ENCODE results near the gene SMYD1. TPM values are rescaled to one million over a fixed set of nuclear protein-coding genes. Genes with fewer than 3 reads are reported as not detected.

Gene SMYD1
- polyA plus RNA-seq, 1 donor from 2014 or later = not detected

DNA sequence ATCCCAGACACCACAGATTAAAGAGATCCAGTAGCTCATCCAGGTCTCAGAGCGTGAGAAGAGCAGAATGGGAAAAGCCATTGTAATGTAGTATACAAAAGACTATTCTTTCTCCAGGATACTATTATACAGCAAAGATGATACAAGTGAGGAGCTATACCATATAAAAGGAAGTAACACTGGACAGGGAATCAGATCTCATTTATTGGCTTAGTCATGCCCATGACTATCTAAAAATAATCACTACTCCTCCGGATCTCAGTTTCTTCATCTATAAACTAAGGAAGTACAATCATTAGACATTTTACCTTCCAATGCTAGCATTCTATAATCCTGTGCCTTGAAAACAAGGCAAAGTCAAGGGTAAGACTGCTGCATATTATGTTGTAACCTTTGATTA is 31.4 kb upstream of the SMYD1 start:
- Histone ChIP-seq H2AFZ (ENCODE audit: low read depth, low read length) (no peak overlapping the region), H3K4me2 (ENCODE audit: low read length) (no peak overlapping the region), H3K9me3 (ENCODE audit: low read length) (no peaks in the 10 kb centered on the region), H4K20me1 (ENCODE audit: insufficient read depth) (no peaks in the 10 kb centered on the region), H3F3A (ENCODE audit: insufficient read depth, low read length, poor library complexity, severe bottlenecking) (no peaks in the 10 kb centered on the region), H3K9ac (ENCODE audit: low read length) (no peak overlapping the region), H3K27me3 (ENCODE audit: insufficient read depth, low read depth, low read length) (no peaks in the 10 kb centered on the region), H3K27ac (ENCODE audit: low read length) (no peak overlapping the region), H3K79me2 (replicated peaks; ENCODE audit: insufficient read depth, low read length) (no peaks in the 10 kb centered on the region), H3K4me3 (ENCODE audit: low read length) (no peak overlapping the region), H3K36me3 (ENCODE audit: insufficient read depth, low read length) (peaks cover 4% of the 10 kb centered on the region), H3K9me2 (ENCODE audit: insufficient read depth, low read length) (no peaks in the 10 kb centered on the region)
- TF ChIP-seq EP300 (conservative IDR thresholded peaks at IDR 0.05; ENCODE audit: poor library complexity, severe bottlenecking) (no peak), SMC3 (conservative IDR thresholded peaks at IDR 0.05; ENCODE audit: poor library complexity) (no peak), RAD21 (conservative IDR thresholded peaks at IDR 0.05) (no peak), EZH2 (IDR thresholded peaks at IDR 0.05; ENCODE audit: borderline replicate concordance, insufficient read depth, low read length, poor library complexity, severe bottlenecking) (no peak), POLR2AphosphoS5 (IDR thresholded peaks at IDR 0.05) (no peak)

DNA sequence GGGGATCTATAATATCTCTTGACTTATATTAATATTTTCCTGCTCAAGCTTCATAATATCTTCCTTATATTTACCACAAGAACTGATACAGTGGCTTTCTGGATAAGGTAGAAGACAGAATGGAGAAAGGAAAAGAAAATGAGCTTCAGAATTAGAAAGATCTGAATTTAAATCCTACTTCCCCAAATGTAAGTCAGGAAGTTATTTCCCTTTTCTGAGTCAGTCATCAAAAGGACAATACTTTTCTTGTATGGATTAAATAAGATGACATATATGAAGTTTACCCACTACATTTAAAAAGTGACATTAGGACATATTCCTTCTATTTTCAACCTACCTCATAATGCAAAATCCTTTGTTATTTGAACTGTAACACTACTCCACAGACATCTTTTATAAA is 31.0 kb upstream of the SMYD1 start:
- TF ChIP-seq SMC3 (conservative IDR thresholded peaks at IDR 0.05; ENCODE audit: poor library complexity) = no peak
- no peak for TF ChIP-seq MXI1 (conservative IDR thresholded peaks at IDR 0.05; ENCODE audit: poor library complexity, severe bottlenecking)
- no peak for TF ChIP-seq EZH2 (IDR thresholded peaks at IDR 0.05; ENCODE audit: borderline replicate concordance, insufficient read depth, low read length, poor library complexity, severe bottlenecking)
- no peak for TF ChIP-seq REST (IDR thresholded peaks at IDR 0.05; ENCODE audit: borderline replicate concordance)
- TF ChIP-seq EP300 (conservative IDR thresholded peaks at IDR 0.05; ENCODE audit: poor library complexity, severe bottlenecking) = no peak
- no peak for TF ChIP-seq RAD21 (conservative IDR thresholded peaks at IDR 0.05)
- TF ChIP-seq TAF1 (IDR thresholded peaks at IDR 0.05; ENCODE audit: low read depth) = no peak
- no peak for TF ChIP-seq POLR2AphosphoS5 (IDR thresholded peaks at IDR 0.05)
- TF ChIP-seq, protein P1, sequence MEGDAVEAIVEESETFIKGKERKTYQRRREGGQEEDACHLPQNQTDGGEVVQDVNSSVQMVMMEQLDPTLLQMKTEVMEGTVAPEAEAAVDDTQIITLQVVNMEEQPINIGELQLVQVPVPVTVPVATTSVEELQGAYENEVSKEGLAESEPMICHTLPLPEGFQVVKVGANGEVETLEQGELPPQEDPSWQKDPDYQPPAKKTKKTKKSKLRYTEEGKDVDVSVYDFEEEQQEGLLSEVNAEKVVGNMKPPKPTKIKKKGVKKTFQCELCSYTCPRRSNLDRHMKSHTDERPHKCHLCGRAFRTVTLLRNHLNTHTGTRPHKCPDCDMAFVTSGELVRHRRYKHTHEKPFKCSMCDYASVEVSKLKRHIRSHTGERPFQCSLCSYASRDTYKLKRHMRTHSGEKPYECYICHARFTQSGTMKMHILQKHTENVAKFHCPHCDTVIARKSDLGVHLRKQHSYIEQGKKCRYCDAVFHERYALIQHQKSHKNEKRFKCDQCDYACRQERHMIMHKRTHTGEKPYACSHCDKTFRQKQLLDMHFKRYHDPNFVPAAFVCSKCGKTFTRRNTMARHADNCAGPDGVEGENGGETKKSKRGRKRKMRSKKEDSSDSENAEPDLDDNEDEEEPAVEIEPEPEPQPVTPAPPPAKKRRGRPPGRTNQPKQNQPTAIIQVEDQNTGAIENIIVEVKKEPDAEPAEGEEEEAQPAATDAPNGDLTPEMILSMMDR (IDR thresholded peaks at IDR 0.05; ENCODE audit: poor library complexity, severe bottlenecking) = no peak
- H3K79me2 ChIP-seq (replicated peaks; ENCODE audit: insufficient read depth, low read length) = no peaks in the 10 kb centered on the region
- H3K36me3 ChIP-seq (ENCODE audit: insufficient read depth, low read length) = peaks cover 4% of the 10 kb centered on the region
- no peaks in the 10 kb centered on the region for H3K27me3 ChIP-seq (ENCODE audit: insufficient read depth, low read depth, low read length)
- no peaks in the 10 kb centered on the region for H3K9me3 ChIP-seq (ENCODE audit: low read length)
- H2AFZ ChIP-seq (ENCODE audit: low read depth, low read length) = no peak overlapping the region
- no peaks in the 10 kb centered on the region for H3K9me2 ChIP-seq (ENCODE audit: insufficient read depth, low read length)
- H3K9ac ChIP-seq (ENCODE audit: low read length) = no peak overlapping the region
- no peak overlapping the region for H3K4me3 ChIP-seq (ENCODE audit: low read length)
- H3K4me2 ChIP-seq (ENCODE audit: low read length) = no peak overlapping the region
- H3F3A ChIP-seq (ENCODE audit: insufficient read depth, low read length, poor library complexity, severe bottlenecking) = no peaks in the 10 kb centered on the region
- H3K27ac ChIP-seq (ENCODE audit: low read length) = no peak overlapping the region
- H4K20me1 ChIP-seq (ENCODE audit: insufficient read depth) = no peaks in the 10 kb centered on the region

Measured in neural cell (in vitro differentiated cells).